Chondrocyte (in vitro differentiated cells): ENCODE data around the gene CEP41. TPM values are rescaled to one million over a fixed set of nuclear protein-coding genes. Genes with fewer than 3 reads are reported as not detected.
A peak's percentile ranks its signal among the peaks of the same experiment; 100 is the strongest.

Source experiments
- DNase-seq: peaks from one replicate; pipeline ENCODE4 v3.0.0; 2021; ENCODE audit warnings: mixed read lengths, low spot score
- H3K27ac Mint-ChIP-seq: one replicate; pipeline ENCODE4 v1.8.0; 2021; ENCODE audit warnings: mild to moderate bottlenecking, moderate library complexity, mixed read lengths; ENCODE audit not compliant: unreplicated experiment
- H3K27me3 Mint-ChIP-seq: 2 replicates; pipeline ENCODE4 v1.8.0; 2021; ENCODE audit warnings: low read depth, mixed read lengths
- H3K36me3 Mint-ChIP-seq: 2 replicates; pipeline ENCODE4 v1.8.0; 2021; ENCODE audit warnings: low read depth, mixed read lengths
- H3K4me1 Mint-ChIP-seq: 2 replicates; pipeline ENCODE4 v1.8.0; 2021; ENCODE audit warnings: low read depth, mild to moderate bottlenecking, mixed read lengths
- H3K4me3 Mint-ChIP-seq: one replicate; pipeline ENCODE4 v1.8.0; 2021; ENCODE audit warnings: mild to moderate bottlenecking, moderate library complexity, mixed read lengths; ENCODE audit not compliant: unreplicated experiment
- H3K9me3 Mint-ChIP-seq: 2 replicates; pipeline ENCODE4 v1.8.0; 2021; ENCODE audit warnings: low read depth, mixed read lengths
- CTCF ChIP-seq: fragments of 200-600 bp; sonication (generic); IDR thresholded peaks from 2 replicates; pipeline ENCODE4 v1.5.0; 2021; ENCODE audit warnings: antibody characterized with exemption, mild to moderate bottlenecking, moderate library complexity
- total RNA-seq: library from RNA; stranded (reverse); gene quantifications from 3 replicates; pipeline ENCODE4 v1.2.1, GENCODE V29; 2021

The CEP41 gene
- total RNA-seq, 1 donor from 2014 or later: 10.3 TPM

DNA sequence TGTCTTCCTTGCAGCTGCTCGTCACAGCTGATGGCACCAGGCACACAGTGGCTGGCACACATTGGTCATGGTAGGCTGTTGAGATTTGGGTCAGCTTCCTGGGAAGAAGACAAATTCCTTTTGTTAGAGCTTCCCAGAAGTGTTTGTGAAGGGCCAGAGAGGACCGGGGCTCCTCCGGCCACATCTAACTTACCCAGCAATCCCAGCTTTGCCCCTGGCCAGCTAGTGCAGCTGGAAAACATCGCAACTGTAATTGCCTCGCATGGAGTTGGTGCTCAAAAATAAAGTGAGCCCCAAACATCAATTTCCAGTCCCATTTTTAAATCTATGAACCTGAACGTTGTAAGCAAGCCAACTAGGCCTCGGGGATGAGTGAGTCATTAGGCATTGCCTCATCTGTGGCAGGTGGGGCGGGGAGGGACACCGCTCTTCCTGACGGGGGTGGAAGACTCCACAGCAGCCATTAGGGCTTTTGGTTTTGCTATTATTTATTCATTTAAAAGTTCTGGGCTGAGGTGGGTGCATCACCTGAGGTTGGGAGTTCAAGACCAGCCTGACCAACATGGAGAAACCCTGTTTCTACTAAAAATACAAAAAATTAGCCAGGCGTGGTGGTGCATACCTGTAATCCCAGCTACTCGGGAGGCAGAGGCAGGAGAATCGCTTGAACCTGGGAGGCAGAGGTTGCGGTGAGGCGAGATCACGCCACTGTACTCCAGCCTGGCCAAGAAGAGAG is 83.8 kb downstream of the CEP41 start:
- Mint-ChIP-seq H3K27ac (peak overlapping the region; percentile 99), H3K4me3 (peak overlapping the region; percentile 48), H3K9me3 (peaks cover 19% of the 10 kb centered on the region), H3K4me1 (peaks cover 45% of the 10 kb centered on the region), H3K27me3 (no peaks in the 10 kb centered on the region), H3K36me3 (peaks cover 9% of the 10 kb centered on the region)
- no peak for DNase-seq
- no peak for TF ChIP-seq CTCF

DNA sequence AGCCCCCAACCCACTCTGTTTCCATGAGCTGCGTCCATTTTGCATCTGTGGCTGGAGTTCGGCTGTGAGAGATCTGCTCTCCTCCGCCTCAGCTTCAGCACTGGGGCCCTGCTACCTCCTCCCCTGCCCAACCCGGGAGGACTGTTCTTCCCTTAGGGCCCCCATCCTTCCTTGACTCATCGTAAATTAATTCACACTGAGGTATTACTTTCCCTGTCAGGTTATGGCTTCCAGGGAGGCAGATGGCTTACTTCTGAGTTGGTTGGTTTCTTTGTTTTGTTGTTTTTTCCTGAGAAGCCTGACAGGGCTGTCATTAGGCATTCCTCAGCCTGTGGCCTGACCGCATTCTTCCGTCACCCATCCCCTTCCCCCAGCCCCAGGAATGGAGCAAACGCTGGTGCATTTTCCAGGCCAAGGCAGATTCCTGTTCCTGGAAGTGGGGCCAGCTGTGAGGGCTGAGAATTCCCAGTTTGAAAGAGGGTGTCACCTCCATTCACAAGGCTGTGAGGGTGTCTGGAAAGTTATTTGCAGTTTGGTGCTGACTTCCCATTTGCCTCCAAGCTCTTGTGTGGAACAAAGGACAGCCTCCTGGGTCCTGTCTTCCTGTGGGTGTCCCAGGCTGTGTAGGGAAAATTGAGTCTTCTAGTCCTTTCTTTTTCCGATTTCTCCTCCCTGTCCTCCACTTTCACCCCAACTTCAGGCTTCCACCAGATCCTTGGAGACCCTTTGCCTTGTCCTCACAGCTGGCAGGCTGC is 84.5 kb downstream of the CEP41 start:
- DNase-seq: no peak
- Mint-ChIP-seq H3K27ac (peak overlapping the region; percentile 99), H3K4me1 (peaks cover 52% of the 10 kb centered on the region), H3K27me3 (no peaks in the 10 kb centered on the region), H3K4me3 (peak overlapping the region; percentile 48), H3K9me3 (peaks cover 19% of the 10 kb centered on the region), H3K36me3 (peaks cover 9% of the 10 kb centered on the region)
- TF ChIP-seq CTCF: no peak

DNA sequence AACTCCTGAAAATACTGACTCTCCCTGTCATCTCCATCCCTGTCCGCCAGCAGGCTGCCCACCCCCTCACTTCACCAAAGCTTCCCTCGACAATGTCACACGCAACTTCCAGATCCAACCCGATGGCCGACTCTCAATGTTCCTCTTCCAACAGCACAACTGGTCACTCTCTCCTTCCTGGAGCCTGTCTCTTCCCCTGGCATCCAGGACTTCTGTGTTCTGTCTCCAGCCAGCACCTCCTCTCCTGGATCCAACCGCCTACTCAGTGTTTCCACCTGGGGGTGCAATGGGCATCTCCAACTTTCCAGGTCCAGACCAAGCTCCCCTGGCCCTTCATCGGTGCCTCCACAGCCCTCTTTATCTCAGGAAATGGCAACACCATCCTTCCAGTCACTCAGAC is 87.6 kb downstream of the CEP41 start:
- no peaks in the 10 kb centered on the region for H3K9me3 Mint-ChIP-seq
- H3K27me3 Mint-ChIP-seq: no peaks in the 10 kb centered on the region
- H3K36me3 Mint-ChIP-seq: no peaks in the 10 kb centered on the region
- H3K4me3 Mint-ChIP-seq: no peak overlapping the region
- peak overlapping the region; percentile 65 for H3K27ac Mint-ChIP-seq
- peaks cover 66% of the 10 kb centered on the region for H3K4me1 Mint-ChIP-seq
- DNase-seq: no peak
- TF ChIP-seq CTCF: peak; percentile 13

DNA sequence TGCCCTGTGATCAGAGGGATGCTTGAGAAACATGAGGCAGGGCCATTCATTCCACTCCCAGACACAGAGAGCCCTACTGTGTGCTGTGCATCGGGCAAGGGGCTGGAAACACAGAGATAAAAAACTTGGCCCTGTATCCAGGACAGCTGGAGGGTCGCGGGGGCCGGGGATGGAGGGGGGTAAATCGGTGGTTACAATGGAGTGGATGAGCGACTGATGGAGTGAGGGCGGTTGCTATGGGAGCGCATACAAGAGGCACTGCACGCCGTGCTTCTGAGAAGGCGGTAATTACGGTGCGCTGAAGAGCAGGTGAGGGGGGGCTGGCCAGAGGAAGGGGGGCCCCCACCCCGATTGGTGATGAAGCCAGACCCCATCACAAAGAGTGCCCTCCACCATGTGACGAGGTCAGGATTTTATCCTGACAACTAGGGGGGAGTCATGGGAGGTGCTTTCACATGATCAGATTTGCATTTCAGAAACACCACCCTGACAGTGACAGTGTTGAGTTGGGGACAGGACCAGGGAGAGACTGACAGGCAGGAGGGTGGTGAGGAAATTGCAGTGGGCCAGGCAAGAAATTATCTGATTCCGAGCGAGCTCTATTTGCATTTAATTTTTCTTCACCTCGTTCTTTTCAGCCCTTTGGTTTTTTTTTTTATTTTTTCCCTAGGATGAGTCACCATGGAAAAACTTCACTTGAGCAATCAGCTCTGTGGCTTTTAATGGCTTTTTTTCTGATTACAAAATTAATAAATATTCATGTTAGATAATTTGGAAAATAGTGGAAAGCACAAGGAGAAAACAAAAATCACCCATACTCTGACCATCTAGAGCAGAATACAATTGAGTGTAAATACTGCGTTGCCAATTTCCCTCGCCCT is 88.4 kb downstream of the CEP41 start:
- no peaks in the 10 kb centered on the region for H3K9me3 Mint-ChIP-seq
- H3K36me3 Mint-ChIP-seq: no peaks in the 10 kb centered on the region
- H3K4me1 Mint-ChIP-seq: peaks cover 63% of the 10 kb centered on the region
- H3K4me3 Mint-ChIP-seq: no peak overlapping the region
- H3K27ac Mint-ChIP-seq: peak overlapping the region; percentile 80
- TF ChIP-seq CTCF: no peak
- no peak for DNase-seq
- no peaks in the 10 kb centered on the region for H3K27me3 Mint-ChIP-seq

- Mint-ChIP-seq H3K9me3 (no peaks in the 10 kb centered on the region), H3K27ac (no peak overlapping the region), H3K27me3 (no peaks in the 10 kb centered on the region), H3K36me3 (no peaks in the 10 kb centered on the region), H3K4me3 (no peak overlapping the region), H3K4me1 (peaks cover 56% of the 10 kb centered on the region)
- DNase-seq: no peak
- TF ChIP-seq CTCF: no peak
Observed at GRCh38 chr7:130351791-130352090, 89.1 kb downstream of the CEP41 start.
